Prostate gland (tissue), 2 donors: Measurements from ENCODE around the gene TCF12.

ENCODE experiments used
- POLR2A ChIP-seq: fragments of 450-650 bp; IDR thresholded peaks from one replicate; pipeline ENCODE4 v1.6.1; 2016; ENCODE audit warnings: antibody characterized with exemption, mild to moderate bottlenecking
- POLR2AphosphoS5 ChIP-seq: sonication (generic); formaldehyde crosslinking; IDR thresholded peaks from one replicate; pipeline ENCODE4 v1.6.1; 2017; ENCODE audit warnings: antibody characterized with exemption
- TF ChIP-seq, protein P1 (sequence below), 4 experiments: fragments of 200-600 bp in 2 of 4; fragments of 450-650 bp in 2 of 4; sonication (generic) in 2 of 4; IDR thresholded peaks; 1 replicate in 3 of 4; 2 replicates in 1 of 4; pipeline ENCODE4 v1.5.1; 2016 to 2019; ENCODE audit warnings: antibody characterized with exemption in 4 of 4, mild to moderate bottlenecking in 2 of 4, moderate library complexity in 2 of 4

GRCh38 chr15:56894601-56895000 lies 23.8 kb upstream of the TCF12 start:
- TF ChIP-seq, protein P1, sequence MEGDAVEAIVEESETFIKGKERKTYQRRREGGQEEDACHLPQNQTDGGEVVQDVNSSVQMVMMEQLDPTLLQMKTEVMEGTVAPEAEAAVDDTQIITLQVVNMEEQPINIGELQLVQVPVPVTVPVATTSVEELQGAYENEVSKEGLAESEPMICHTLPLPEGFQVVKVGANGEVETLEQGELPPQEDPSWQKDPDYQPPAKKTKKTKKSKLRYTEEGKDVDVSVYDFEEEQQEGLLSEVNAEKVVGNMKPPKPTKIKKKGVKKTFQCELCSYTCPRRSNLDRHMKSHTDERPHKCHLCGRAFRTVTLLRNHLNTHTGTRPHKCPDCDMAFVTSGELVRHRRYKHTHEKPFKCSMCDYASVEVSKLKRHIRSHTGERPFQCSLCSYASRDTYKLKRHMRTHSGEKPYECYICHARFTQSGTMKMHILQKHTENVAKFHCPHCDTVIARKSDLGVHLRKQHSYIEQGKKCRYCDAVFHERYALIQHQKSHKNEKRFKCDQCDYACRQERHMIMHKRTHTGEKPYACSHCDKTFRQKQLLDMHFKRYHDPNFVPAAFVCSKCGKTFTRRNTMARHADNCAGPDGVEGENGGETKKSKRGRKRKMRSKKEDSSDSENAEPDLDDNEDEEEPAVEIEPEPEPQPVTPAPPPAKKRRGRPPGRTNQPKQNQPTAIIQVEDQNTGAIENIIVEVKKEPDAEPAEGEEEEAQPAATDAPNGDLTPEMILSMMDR (IDR thresholded peaks at IDR 0.05): no peak
- TF ChIP-seq POLR2A (no peak), POLR2AphosphoS5 (no peak)
